Osteoblast (primary cell): ENCODE data around the gene ZSCAN20. TPM values are rescaled to one million over a fixed set of nuclear protein-coding genes. Genes with fewer than 3 reads are reported as not detected.
A peak's percentile ranks its signal among the peaks of the same experiment; 100 is the strongest.

ENCODE experiments used
- DNase-seq: peaks from one replicate; pipeline ENCODE4 v3.0.0; 2011; ENCODE audit warnings: low spot score, mixed read lengths; ENCODE audit not compliant: insufficient read length; ENCODE audit errors: missing footprints
- H2AFZ ChIP-seq: 2 replicates; pipeline ENCODE4 v1.6.0; 2011; ENCODE audit warnings: mild to moderate bottlenecking, low read length
- H3K27ac ChIP-seq: 2 replicates; pipeline ENCODE4 v1.5.1; 2011; ENCODE audit warnings: mild to moderate bottlenecking, low read depth, low read length, moderate library complexity
- H3K27me3 ChIP-seq: 2 replicates; pipeline ENCODE4 v1.6.0; 2012; ENCODE audit warnings: mild to moderate bottlenecking, control low read depth, inconsistent platforms, low read length, moderate library complexity; ENCODE audit not compliant: insufficient read depth
- H3K36me3 ChIP-seq: 2 replicates; pipeline ENCODE4 v1.5.1; 2011; ENCODE audit warnings: mild to moderate bottlenecking, low read length, control low read depth, moderate library complexity; ENCODE audit not compliant: insufficient read depth
- H3K4me1 ChIP-seq: 2 replicates; pipeline ENCODE4 v1.5.1; 2011; ENCODE audit warnings: mild to moderate bottlenecking, low read length, control low read depth, moderate library complexity; ENCODE audit not compliant: insufficient read depth
- H3K4me2 ChIP-seq: 2 replicates; pipeline ENCODE4 v1.6.0; 2011; ENCODE audit warnings: mild to moderate bottlenecking, low read length; ENCODE audit not compliant: insufficient read depth
- H3K4me3 ChIP-seq: fragments of 200-600 bp; sonication (generic); 3 replicates; pipeline ENCODE4 v1.5.1; 2012; ENCODE audit warnings: mild to moderate bottlenecking, low read length, inconsistent platforms; ENCODE audit not compliant: insufficient read depth
- H3K79me2 ChIP-seq: 2 replicates; pipeline ENCODE4 v1.6.0; 2012; ENCODE audit warnings: mild to moderate bottlenecking, low read length, control low read depth, inconsistent platforms; ENCODE audit not compliant: insufficient read depth
- H3K9me3 ChIP-seq: 2 replicates; pipeline ENCODE4 v1.5.1; 2011; ENCODE audit warnings: low read depth, low read length, control low read depth
- H4K20me1 ChIP-seq: 2 replicates; pipeline ENCODE4 v1.6.0; 2012; ENCODE audit warnings: mild to moderate bottlenecking, low read length, control low read depth; ENCODE audit not compliant: insufficient read depth
- total RNA-seq: library from RNA; depleted of rRNA; stranded (reverse); fragments of >200 nt; gene quantifications from 2 replicates; pipeline ENCODE4 v1.2.3, GENCODE V29; 2012
- TF ChIP-seq, protein P1 (sequence below): IDR thresholded peaks from 2 replicates; pipeline ENCODE4 v1.5.1; 2011; ENCODE audit warnings: mild to moderate bottlenecking, low read depth, low read length, moderate library complexity; ENCODE audit errors: extremely low read depth

Gene ZSCAN20
- total RNA-seq, 1 donor, result 9.8 TPM

- Histone ChIP-seq H3K36me3 (no peaks in the 10 kb centered on the region), H3K79me2 (peaks cover 15% of the 10 kb centered on the region), H3K27me3 (no peaks in the 10 kb centered on the region), H4K20me1 (no peaks in the 10 kb centered on the region), H3K4me3 (no peak overlapping the region), H3K4me1 (peaks cover 29% of the 10 kb centered on the region), H2AFZ (no peak overlapping the region), H3K4me2 (no peak overlapping the region), H3K27ac (no peak overlapping the region), H3K9me3 (no peaks in the 10 kb centered on the region)
- no peak for DNase-seq
- TF ChIP-seq, protein P1, sequence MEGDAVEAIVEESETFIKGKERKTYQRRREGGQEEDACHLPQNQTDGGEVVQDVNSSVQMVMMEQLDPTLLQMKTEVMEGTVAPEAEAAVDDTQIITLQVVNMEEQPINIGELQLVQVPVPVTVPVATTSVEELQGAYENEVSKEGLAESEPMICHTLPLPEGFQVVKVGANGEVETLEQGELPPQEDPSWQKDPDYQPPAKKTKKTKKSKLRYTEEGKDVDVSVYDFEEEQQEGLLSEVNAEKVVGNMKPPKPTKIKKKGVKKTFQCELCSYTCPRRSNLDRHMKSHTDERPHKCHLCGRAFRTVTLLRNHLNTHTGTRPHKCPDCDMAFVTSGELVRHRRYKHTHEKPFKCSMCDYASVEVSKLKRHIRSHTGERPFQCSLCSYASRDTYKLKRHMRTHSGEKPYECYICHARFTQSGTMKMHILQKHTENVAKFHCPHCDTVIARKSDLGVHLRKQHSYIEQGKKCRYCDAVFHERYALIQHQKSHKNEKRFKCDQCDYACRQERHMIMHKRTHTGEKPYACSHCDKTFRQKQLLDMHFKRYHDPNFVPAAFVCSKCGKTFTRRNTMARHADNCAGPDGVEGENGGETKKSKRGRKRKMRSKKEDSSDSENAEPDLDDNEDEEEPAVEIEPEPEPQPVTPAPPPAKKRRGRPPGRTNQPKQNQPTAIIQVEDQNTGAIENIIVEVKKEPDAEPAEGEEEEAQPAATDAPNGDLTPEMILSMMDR, result no peak
Observed at GRCh38 chr1:33469691-33470090, 2.8 kb upstream of the ZSCAN20 start.

DNA sequence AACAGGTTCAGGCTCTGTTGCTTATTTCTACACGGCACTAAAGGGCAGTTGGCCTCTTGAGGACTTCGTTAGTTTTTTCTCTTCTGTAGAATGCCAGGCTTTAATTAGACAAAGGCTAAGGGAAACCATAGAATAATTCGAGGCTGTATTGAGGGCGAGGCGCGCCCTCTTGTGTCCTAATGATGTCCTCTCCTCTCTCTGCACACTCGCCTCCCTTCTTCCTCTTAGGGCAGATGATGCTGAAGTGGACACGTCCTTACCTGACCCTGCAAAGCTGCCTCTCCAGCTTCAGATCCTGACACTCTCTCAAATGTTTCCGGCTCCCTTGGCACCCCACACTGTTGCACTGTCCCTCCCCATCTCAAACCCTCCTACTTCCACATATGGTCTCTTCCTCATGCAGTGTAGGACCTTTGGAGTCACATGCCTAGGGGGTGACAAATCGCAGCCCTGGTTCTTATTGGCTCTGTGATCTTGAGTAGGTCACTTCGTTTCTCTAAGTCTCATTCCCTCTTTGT, 1.9 kb upstream of the ZSCAN20 start:
- H3K4me1 ChIP-seq, result peaks cover 29% of the 10 kb centered on the region
- peak overlapping the region; percentile 69 for H3K4me2 ChIP-seq
- TF ChIP-seq, protein P1, result peak; percentile 97
- no peaks in the 10 kb centered on the region for H3K9me3 ChIP-seq
- peak overlapping the region; percentile 95 for H2AFZ ChIP-seq
- peak; percentile 94 for DNase-seq
- H3K36me3 ChIP-seq, result no peaks in the 10 kb centered on the region
- H3K27me3 ChIP-seq, result no peaks in the 10 kb centered on the region
- H3K4me3 ChIP-seq, result peak overlapping the region; percentile 48
- H3K27ac ChIP-seq, result peak overlapping the region; percentile 41
- no peaks in the 10 kb centered on the region for H4K20me1 ChIP-seq
- peaks cover 22% of the 10 kb centered on the region for H3K79me2 ChIP-seq

- H3K27ac ChIP-seq, result no peak overlapping the region
Observed at GRCh38 chr1:33471416-33471815, 1.0 kb upstream of the ZSCAN20 start.

DNA sequence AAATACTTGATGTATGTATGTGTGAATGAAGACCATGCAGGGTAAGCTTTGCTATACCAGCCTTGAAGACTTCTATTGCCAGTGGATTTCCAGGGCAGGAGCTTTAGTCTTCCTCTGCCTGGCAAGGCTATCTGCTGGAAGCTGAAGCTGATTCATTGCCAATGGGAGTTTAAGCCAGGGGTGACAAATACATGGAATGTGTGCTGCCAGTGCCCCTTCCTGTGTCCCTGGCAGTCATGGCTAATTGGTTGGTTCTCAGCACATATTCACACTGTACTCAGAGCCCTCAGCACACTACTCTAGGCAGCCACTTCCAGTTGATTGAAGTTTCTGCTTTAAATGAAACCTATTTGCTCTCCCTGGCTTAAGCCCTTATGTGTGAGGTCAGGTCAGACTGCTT, 1.5 kb downstream of the ZSCAN20 start:
- no peaks in the 10 kb centered on the region for H3K9me3 ChIP-seq
- H3K4me2 ChIP-seq, result peak overlapping the region; percentile 8
- DNase-seq, result no peak
- peaks cover 4% of the 10 kb centered on the region for H4K20me1 ChIP-seq
- peaks cover 37% of the 10 kb centered on the region for H3K79me2 ChIP-seq
- no peak overlapping the region for H2AFZ ChIP-seq
- H3K4me3 ChIP-seq, result no peak overlapping the region
- peaks cover 28% of the 10 kb centered on the region for H3K4me1 ChIP-seq
- no peak overlapping the region for H3K27ac ChIP-seq
- no peaks in the 10 kb centered on the region for H3K27me3 ChIP-seq
- no peaks in the 10 kb centered on the region for H3K36me3 ChIP-seq
- TF ChIP-seq, protein P1, result no peak

More at GRCh38 chr1:33471416-33471815, 1.0 kb upstream of the ZSCAN20 start:
- Histone ChIP-seq H3K79me2 (peaks cover 23% of the 10 kb centered on the region), H2AFZ (no peak overlapping the region), H3K27me3 (no peaks in the 10 kb centered on the region), H4K20me1 (no peaks in the 10 kb centered on the region), H3K9me3 (no peaks in the 10 kb centered on the region), H3K4me2 (no peak overlapping the region), H3K4me3 (no peak overlapping the region), H3K36me3 (no peaks in the 10 kb centered on the region), H3K4me1 (peaks cover 29% of the 10 kb centered on the region)
- no peak for DNase-seq
- TF ChIP-seq, protein P1, result no peak
